Neural cell (in vitro differentiated cells): ENCODE results near the gene CFL2. TPM values are rescaled to one million over a fixed set of nuclear protein-coding genes. Genes with fewer than 3 reads are reported as not detected.
A peak's percentile ranks its signal among the peaks of the same experiment; 100 is the strongest.

Experiments
- H2AFZ ChIP-seq: fragments of 200-600, 300-800 bp; sonication (generic), shearing (Covaris generic); 2 replicates; pipeline ENCODE4 v1.6.0; 2014; ENCODE audit warnings: low read depth, mild to moderate bottlenecking, antibody characterized with exemption, low read length, moderate library complexity
- H3F3A ChIP-seq: fragments of 200-600 bp; shearing (Covaris generic); 2 replicates; pipeline ENCODE4 v1.6.1; 2016; ENCODE audit warnings: mild to moderate bottlenecking, moderate library complexity, mixed read lengths, antibody characterized with exemption, low read length; ENCODE audit not compliant: insufficient read depth, poor library complexity, severe bottlenecking
- H3K27ac ChIP-seq: fragments of 200-600, 300-800 bp; sonication (generic), shearing (Covaris generic); 2 replicates; pipeline ENCODE4 v1.5.1; 2014; ENCODE audit warnings: mild to moderate bottlenecking, low read length, moderate library complexity
- H3K27me3 ChIP-seq: fragments of 300-800, 200-600 bp; sonication (generic), shearing (Covaris generic); 2 replicates; pipeline ENCODE4 v1.6.0; 2014; ENCODE audit warnings: mild to moderate bottlenecking, low read depth, low read length, moderate library complexity; ENCODE audit not compliant: insufficient read depth
- H3K36me3 ChIP-seq: fragments of 300-800, 200-600 bp; sonication (generic), shearing (Covaris generic); 2 replicates; pipeline ENCODE4 v1.5.1; 2014; ENCODE audit warnings: mild to moderate bottlenecking, antibody characterized with exemption, low read length, moderate library complexity; ENCODE audit not compliant: insufficient read depth
- H3K4me2 ChIP-seq: fragments of 300-800, 200-600 bp; sonication (generic), shearing (Covaris generic); 2 replicates; pipeline ENCODE4 v1.6.0; 2014; ENCODE audit warnings: mild to moderate bottlenecking, low read length
- H3K4me3 ChIP-seq: fragments of 300-800, 200-600 bp; sonication (generic), shearing (Covaris generic); 2 replicates; pipeline ENCODE4 v1.5.1; 2014; ENCODE audit warnings: mild to moderate bottlenecking, low read length, moderate library complexity
- H3K79me2 ChIP-seq: fragments of 200-600 bp; shearing (Covaris generic); replicated peaks from 2 replicates; pipeline ENCODE4 v1.6.0; 2014; ENCODE audit warnings: mild to moderate bottlenecking, low read length, moderate library complexity; ENCODE audit not compliant: insufficient read depth
- H3K9ac ChIP-seq: fragments of 300-800, 200-600 bp; sonication (generic), shearing (Covaris generic); 2 replicates; pipeline ENCODE4 v1.6.1; 2016; ENCODE audit warnings: mild to moderate bottlenecking, low read length, mixed read lengths
- H3K9me2 ChIP-seq: fragments of 200-600 bp; shearing (Covaris generic); 2 replicates; pipeline ENCODE4 v1.6.1; 2016; ENCODE audit warnings: mild to moderate bottlenecking, low read length, mixed read lengths; ENCODE audit not compliant: insufficient read depth
- H3K9me3 ChIP-seq: fragments of 200-600, 300-800 bp; sonication (generic), shearing (Covaris generic); 2 replicates; pipeline ENCODE4 v1.6.1; 2016; ENCODE audit warnings: mild to moderate bottlenecking, mixed run types, low read length, moderate library complexity, mixed read lengths
- H4K20me1 ChIP-seq: fragments of 200-600 bp; shearing (Covaris generic); 2 replicates; pipeline ENCODE4 v1.6.1; 2016; ENCODE audit warnings: mild to moderate bottlenecking, mixed run types; ENCODE audit not compliant: insufficient read depth
- EP300 ChIP-seq: fragments of 450-650 bp; conservative IDR thresholded peaks from 2 replicates; pipeline ENCODE4 v1.6.1; 2014; ENCODE audit warnings: antibody characterized with exemption, mild to moderate bottlenecking, moderate library complexity; ENCODE audit not compliant: poor library complexity, severe bottlenecking
- EZH2 ChIP-seq: fragments of 200-600, 300-800 bp; shearing (Covaris generic), sonication (generic); IDR thresholded peaks from 2 replicates; pipeline ENCODE4 v1.6.1; 2014; ENCODE audit warnings: antibody characterized with exemption, low read length, borderline replicate concordance, mild to moderate bottlenecking; ENCODE audit not compliant: insufficient read depth, poor library complexity, severe bottlenecking
- MXI1 ChIP-seq: fragments of 450-650 bp; conservative IDR thresholded peaks from 2 replicates; pipeline ENCODE4 v1.6.1; 2014; ENCODE audit warnings: antibody characterized with exemption, mild to moderate bottlenecking; ENCODE audit not compliant: poor library complexity, severe bottlenecking
- POLR2AphosphoS5 ChIP-seq: IDR thresholded peaks from 2 replicates; pipeline ENCODE4 v1.6.1; 2012
- RAD21 ChIP-seq: fragments of 450-650 bp; conservative IDR thresholded peaks from 2 replicates; pipeline ENCODE4 v1.6.1; 2014; ENCODE audit warnings: antibody characterized with exemption, mild to moderate bottlenecking, moderate library complexity
- SMC3 ChIP-seq: fragments of 450-650 bp; conservative IDR thresholded peaks from 2 replicates; pipeline ENCODE4 v1.6.1; 2014; ENCODE audit warnings: antibody characterized with exemption, mild to moderate bottlenecking, moderate library complexity; ENCODE audit not compliant: poor library complexity
- TAF1 ChIP-seq: IDR thresholded peaks from 2 replicates; pipeline ENCODE4 v1.6.1; 2012; ENCODE audit warnings: low read depth
- polyA plus RNA-seq: library from polyadenylated mRNA; depleted of rRNA; stranded (reverse); fragments of >200 nt; gene quantifications from 2 replicates; pipeline ENCODE4 v1.2.3, GENCODE V29; 2014
- TF ChIP-seq, protein P1 (sequence below): IDR thresholded peaks from 2 replicates; pipeline ENCODE4 v1.6.1; 2012; ENCODE audit warnings: borderline replicate concordance
- TF ChIP-seq, protein P2 (sequence below): fragments of 450-650 bp; IDR thresholded peaks from 2 replicates; pipeline ENCODE4 v1.5.1; 2014; ENCODE audit warnings: antibody characterized with exemption, mild to moderate bottlenecking, moderate library complexity; ENCODE audit not compliant: poor library complexity, severe bottlenecking

CFL2 gene
- polyA plus RNA-seq, 1 donor from 2014 or later = 37.8 TPM

DNA sequence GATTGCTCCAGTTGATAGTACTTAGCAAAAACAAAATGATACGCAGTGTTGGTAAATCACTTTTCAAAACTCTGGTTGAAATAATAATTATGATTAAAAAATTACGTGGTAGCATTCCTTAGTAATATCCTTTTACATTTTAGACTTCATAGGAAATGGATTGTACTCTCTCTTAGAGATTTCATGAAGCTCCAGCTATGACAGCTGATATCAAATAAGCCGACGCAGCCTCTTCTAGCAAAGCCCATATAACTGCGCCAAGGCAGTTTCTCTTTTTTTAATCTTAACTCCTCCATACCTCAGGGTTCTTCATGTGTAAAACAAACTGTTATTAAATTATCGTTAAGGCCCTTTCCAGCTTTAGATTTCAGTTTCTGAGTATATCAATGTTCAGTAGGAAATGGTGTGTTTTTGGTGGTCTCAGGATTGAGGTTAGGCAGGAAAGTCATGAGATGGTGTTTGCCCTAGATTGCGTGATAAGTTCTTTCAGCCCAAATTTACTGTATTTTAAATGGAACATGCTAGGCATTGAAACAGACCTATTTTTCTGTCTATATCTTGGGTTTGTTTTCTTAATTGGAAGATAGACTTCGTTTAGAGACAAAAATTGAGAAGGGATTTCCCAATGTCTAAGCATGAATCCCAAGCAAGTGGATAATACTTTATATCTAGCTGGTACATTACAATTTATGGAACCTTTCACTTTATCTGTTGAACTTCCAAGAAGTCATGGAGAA, 902 bp upstream of the CFL2 start:
- Histone ChIP-seq H3K9me3 (no peaks in the 10 kb centered on the region), H3F3A (no peaks in the 10 kb centered on the region), H3K79me2 (peaks cover 11% of the 10 kb centered on the region), H3K4me3 (peak overlapping the region; percentile 83), H3K4me2 (peak overlapping the region; percentile 74), H3K36me3 (peaks cover 6% of the 10 kb centered on the region), H3K9ac (peak overlapping the region; percentile 84), H3K9me2 (no peaks in the 10 kb centered on the region), H3K27me3 (no peaks in the 10 kb centered on the region), H3K27ac (peak overlapping the region; percentile 5), H2AFZ (peak overlapping the region; percentile 28), H4K20me1 (no peaks in the 10 kb centered on the region)
- TF ChIP-seq EZH2 (no peak), SMC3 (no peak), MXI1 (no peak), POLR2AphosphoS5 (no peak), TAF1 (no peak), EP300 (no peak), RAD21 (no peak)
- TF ChIP-seq, protein P1, sequence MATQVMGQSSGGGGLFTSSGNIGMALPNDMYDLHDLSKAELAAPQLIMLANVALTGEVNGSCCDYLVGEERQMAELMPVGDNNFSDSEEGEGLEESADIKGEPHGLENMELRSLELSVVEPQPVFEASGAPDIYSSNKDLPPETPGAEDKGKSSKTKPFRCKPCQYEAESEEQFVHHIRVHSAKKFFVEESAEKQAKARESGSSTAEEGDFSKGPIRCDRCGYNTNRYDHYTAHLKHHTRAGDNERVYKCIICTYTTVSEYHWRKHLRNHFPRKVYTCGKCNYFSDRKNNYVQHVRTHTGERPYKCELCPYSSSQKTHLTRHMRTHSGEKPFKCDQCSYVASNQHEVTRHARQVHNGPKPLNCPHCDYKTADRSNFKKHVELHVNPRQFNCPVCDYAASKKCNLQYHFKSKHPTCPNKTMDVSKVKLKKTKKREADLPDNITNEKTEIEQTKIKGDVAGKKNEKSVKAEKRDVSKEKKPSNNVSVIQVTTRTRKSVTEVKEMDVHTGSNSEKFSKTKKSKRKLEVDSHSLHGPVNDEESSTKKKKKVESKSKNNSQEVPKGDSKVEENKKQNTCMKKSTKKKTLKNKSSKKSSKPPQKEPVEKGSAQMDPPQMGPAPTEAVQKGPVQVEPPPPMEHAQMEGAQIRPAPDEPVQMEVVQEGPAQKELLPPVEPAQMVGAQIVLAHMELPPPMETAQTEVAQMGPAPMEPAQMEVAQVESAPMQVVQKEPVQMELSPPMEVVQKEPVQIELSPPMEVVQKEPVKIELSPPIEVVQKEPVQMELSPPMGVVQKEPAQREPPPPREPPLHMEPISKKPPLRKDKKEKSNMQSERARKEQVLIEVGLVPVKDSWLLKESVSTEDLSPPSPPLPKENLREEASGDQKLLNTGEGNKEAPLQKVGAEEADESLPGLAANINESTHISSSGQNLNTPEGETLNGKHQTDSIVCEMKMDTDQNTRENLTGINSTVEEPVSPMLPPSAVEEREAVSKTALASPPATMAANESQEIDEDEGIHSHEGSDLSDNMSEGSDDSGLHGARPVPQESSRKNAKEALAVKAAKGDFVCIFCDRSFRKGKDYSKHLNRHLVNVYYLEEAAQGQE = no peak
- TF ChIP-seq, protein P2, sequence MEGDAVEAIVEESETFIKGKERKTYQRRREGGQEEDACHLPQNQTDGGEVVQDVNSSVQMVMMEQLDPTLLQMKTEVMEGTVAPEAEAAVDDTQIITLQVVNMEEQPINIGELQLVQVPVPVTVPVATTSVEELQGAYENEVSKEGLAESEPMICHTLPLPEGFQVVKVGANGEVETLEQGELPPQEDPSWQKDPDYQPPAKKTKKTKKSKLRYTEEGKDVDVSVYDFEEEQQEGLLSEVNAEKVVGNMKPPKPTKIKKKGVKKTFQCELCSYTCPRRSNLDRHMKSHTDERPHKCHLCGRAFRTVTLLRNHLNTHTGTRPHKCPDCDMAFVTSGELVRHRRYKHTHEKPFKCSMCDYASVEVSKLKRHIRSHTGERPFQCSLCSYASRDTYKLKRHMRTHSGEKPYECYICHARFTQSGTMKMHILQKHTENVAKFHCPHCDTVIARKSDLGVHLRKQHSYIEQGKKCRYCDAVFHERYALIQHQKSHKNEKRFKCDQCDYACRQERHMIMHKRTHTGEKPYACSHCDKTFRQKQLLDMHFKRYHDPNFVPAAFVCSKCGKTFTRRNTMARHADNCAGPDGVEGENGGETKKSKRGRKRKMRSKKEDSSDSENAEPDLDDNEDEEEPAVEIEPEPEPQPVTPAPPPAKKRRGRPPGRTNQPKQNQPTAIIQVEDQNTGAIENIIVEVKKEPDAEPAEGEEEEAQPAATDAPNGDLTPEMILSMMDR = no peak

DNA sequence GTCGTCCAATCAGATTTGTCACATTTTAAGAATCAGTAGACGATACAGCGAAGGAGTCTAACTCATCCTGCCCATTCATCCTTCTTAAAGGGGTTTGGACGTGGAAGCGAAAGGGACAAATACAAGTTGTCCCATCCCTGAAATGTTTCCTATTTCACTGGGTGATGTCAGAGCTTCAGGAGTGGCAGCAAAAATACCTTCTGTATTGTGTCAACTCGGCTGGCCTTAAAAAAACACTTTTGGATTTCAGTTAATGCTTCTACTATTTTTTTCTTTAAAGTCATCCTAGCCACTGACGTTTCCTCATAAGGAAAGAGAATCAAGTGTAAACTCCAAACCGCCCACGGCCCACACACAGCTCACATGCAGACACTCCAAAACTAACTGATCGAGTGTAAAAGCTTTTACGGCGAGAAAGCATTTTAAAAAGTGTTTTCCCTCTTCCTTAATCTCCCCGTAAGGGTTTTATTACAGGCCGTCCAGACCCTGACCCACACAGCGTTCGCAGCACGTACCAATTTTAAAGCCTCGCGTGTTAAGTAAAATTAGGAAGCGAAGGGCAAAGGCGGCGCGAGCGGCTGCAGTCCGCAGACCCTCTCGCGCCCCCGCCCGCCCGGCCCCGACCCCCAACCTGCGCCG, 593 bp downstream of the CFL2 start:
- TF ChIP-seq MXI1 (peak; percentile 9), TAF1 (peak; percentile 17), EP300 (no peak)
- TF ChIP-seq, protein P1 = no peak
- TF ChIP-seq, protein P2 = no peak
- Histone ChIP-seq H4K20me1 (no peaks in the 10 kb centered on the region), H2AFZ (peak overlapping the region; percentile 81)

More for the DNA sequence above, 593 bp downstream of the CFL2 start:
- H3F3A ChIP-seq = no peaks in the 10 kb centered on the region
- peak overlapping the region; percentile 84 for H3K9ac ChIP-seq
- H3K4me3 ChIP-seq = peak overlapping the region; percentile 83
- H3K9me3 ChIP-seq = no peaks in the 10 kb centered on the region
- no peaks in the 10 kb centered on the region for H3K9me2 ChIP-seq
- peak overlapping the region; percentile 61 for H3K4me2 ChIP-seq
- peaks cover 11% of the 10 kb centered on the region for H3K79me2 ChIP-seq
- peak overlapping the region; percentile 53 for H3K27ac ChIP-seq
- H3K27me3 ChIP-seq = no peaks in the 10 kb centered on the region
- H3K36me3 ChIP-seq = peaks cover 6% of the 10 kb centered on the region
